ENCODE results near the gene CYLD.

Gene CYLD

DNA sequence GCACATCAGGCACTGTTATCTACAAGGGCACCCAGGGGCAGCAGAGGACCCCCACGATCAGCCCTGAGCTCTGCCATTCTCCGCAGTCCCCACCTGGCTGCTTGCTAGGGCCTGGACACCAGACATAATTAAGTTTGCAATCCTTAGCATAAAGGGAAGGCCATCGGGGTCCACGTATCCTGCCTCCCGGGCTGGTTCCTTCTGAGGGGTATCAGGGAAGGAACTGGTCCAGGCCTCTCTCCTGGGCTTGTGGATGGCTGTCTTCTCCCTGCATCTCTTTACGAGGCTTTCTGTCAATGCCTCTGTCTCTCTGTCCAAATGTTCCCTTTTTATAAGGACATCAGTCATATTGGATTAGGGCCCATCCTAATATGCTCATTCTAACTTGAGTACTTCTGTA, 77.8 kb downstream of the CYLD start:
- no peak for DNase-seq (ENCODE audit: low spot score)

- no peak for DNase-seq (ENCODE audit: low spot score)
Measured at GRCh38 chr16:50820225-50820624, 78.3 kb downstream of the CYLD start.

GRCh38 chr16:50821586-50821985, 79.7 kb downstream of the CYLD start:
- DNase-seq (ENCODE audit: low spot score) = no peak

GRCh38 chr16:50822671-50823070, 80.8 kb downstream of the CYLD start:
- DNase-seq (ENCODE audit: low spot score) = no peak

- DNase-seq (ENCODE audit: low spot score) = no peak
Measured at GRCh38 chr16:50826797-50827316, 85.0 kb downstream of the CYLD start.

DNA sequence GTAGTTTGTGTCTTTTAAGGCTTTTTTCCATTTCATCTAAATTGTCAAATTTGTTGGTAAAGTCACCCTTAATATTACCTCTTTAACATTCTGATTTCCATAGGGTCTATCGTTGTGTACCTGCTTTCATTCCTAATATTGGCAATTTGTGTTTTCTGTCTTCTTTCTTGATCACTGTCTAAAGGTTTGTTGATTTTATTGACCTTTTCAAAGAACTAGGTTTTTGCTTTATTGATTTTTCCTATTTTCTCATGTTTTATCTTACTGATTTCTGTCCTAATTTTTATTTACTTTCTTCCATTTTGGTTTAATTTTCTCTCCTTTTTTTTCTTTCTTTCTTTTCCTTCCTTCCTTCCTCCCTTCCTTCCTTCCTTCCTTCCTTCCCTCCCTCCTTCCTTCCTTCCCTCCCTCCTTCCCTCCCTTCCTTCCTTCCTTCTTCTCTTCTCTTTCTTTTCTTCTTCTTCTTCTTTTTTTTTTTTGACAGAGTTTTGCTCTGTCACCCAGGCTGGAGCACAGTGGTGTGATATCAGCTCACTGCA, 86.3 kb downstream of the CYLD start:
- DNase-seq (ENCODE audit: low spot score) = no peak

DNA sequence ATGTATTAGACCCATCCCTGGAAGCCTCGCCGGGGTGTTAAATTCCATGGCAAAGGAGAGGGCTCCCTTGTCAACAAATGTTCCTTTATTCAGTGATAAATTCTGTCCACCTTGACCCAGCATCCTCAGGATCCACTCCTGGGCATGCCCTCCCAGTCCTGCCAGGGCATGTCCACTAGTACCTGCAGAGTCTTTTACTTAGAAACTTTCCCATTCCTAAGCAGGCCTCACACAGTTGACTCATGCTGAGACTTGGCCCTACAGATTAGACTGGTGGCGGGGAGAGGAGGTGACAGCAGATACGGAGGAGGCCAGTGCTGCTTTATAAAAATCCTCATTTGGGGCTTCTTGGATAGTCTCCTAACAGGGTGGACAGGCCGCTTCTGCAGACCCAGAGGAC, 88.8 kb downstream of the CYLD start:
- DNase-seq (ENCODE audit: low spot score) = no peak

DNA sequence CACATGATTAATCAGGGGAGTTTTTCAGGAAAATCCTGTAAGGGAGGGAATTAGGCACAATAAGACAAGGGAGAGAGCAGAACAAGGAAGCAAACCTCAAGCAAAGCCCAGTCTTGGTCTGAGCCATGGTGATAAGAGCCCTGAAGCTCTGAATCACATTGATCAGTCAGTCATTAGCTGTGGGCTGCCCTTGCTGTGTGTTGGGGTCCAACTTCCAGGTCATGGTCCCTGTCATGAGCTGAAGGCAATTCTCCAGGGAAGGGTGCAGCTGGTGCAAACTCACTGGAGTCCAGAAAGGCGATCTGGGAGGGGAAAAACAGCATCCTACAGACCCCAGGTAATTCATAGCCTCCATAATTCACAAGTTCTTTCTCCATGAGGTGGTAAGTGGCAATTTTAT, 89.9 kb downstream of the CYLD start:
- no peak for DNase-seq (ENCODE audit: low spot score)

DNA sequence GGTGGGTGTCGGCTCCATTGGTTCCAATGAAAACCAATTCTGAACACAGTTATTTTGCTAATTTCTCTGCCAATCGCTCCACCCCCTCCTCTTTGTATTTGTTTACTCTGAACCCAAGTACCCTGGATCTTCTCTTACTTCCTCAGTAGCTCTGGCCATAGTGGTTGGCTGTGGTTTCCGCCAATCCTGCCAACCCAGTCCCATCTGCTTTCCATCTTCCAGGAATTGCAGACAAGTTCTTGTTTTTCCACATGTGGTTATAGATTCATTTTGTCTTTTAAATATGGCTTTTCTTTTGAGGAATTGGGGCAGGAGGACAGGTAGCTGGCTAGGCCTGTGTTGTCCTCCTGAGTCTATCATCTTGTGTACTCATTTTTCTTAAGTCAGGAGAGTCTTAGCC, 92.0 kb downstream of the CYLD start:
- no peak for DNase-seq (ENCODE audit: low spot score)

- no peak for DNase-seq (ENCODE audit: low spot score)
Measured at GRCh38 chr16:50834701-50835100, 92.8 kb downstream of the CYLD start.

DNA sequence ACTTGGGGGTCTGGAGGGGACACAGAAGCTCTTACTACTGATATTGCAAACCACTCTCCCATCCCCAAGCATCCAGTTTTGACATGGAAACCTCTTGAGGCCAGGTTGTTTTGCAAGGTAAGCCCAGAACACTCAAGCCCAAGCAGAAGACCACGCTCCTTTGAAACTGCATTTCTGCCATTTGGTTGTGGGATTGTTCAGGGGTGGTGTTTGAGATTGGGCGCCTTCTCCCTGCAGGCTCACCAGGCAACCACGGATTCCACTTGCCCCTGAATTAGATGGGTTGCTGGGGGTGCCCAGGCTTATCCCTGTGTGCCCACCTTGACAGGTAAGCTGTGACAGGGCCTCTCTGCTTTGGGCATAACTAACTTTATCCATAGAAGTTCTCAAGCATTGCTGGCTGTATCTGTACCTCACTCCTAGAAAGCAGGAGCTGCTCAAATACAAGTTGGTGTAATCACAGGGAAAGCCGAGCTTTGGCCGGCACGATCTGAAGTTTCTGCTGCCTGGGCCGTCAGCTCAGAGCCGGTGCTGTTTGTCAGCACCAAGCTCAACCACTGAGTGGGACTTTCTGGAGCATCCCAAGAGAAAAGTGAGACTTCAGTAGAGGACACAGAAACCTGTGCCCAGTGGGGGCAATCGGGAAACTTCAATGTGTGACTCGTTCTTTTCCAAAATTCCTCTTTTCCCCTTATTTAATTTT, 93.6 kb downstream of the CYLD start:
- DNase-seq (ENCODE audit: low spot score) = no peak

DNA sequence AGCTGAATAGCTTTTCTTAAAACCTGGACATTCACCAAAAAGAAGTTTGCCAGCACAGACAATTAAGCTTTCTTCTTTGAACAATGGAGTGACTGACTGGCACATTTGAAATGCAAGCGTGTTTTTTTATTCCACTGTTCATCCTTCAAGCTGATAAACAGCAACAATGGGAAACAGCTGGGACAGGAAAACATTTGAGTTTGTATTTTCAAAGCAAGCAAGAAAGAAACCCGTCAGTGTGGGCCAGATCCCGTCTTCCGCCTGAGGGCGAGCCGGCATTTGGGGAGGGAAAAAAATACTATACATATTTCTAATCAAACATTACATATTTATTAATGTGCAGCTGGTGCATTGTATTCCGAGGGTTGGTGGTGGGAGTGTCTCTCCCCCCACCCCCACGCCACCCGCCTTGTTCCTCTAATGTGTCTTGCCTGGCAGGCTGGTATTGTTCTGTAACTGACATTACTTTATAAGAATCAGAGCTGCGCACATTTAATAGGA, 94.3 kb downstream of the CYLD start:
- no peak for DNase-seq (ENCODE audit: low spot score)

- DNase-seq (ENCODE audit: low spot score) = no peak
Measured at GRCh38 chr16:50837324-50837723, 95.4 kb downstream of the CYLD start.

DNA sequence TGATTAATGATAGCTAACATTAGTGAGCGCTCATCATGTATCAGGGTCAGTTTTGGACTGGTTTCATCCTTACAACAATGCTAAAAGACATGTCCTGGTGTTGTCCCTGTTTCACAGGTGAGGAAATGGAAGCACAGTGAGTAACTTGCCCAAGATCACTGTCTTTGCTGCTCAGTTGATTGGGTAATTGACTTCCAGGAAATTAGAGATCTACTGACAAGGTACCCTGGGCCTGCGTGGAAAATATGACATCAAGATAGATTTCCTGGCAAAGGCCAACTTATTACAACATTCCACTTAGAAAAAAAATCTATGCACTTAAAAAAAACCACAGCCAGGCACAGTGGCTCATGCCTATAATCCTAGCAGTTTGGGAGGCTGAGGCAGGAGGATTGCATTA, 96.3 kb downstream of the CYLD start:
- no peak for DNase-seq (ENCODE audit: low spot score)

- DNase-seq (ENCODE audit: low spot score) = no peak
Measured at GRCh38 chr16:50838885-50839284, 97.0 kb downstream of the CYLD start.

- no peak for DNase-seq (ENCODE audit: low spot score)
Measured at GRCh38 chr16:50839356-50839755, 97.5 kb downstream of the CYLD start.

DNA sequence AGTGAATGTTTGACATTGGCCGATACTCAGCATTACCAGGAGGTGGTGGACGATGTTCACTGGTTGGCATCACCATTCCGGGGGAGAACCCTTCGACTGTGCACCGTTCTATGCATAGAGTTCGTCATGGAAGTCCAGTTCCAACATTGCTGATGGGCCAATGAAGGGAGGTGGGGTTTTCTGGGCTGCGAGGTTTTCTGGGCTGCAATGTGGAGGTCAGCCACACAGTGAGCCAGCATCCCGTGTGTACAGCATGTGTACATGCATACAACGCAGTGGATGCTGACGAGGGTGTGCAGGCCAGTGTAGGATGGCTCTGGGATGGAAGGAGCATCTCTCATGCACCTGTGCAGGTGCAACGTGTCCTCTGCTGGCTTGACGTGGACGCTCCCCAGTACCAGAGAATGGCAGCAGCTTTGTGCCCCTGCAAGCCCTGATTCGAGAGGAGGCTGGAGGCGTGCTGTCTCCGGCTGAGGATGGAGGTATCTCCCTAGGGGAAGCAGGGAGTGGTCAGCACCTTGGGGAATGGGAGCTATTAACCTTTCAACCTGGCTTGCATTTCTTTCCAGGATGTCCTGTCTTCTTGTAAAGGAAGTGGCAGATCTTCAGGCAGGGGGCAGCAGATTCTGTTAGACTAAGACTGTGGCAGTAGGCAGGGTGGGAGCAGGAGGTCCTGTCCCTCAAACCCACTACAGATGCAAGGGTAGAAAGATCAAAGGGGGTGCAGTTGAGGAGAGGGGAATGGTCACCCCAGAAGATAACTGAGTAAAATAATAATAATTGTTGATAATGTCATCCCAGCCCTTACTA, 98.2 kb downstream of the CYLD start:
- DNase-seq (ENCODE audit: low spot score) = peak; percentile 10

DNA sequence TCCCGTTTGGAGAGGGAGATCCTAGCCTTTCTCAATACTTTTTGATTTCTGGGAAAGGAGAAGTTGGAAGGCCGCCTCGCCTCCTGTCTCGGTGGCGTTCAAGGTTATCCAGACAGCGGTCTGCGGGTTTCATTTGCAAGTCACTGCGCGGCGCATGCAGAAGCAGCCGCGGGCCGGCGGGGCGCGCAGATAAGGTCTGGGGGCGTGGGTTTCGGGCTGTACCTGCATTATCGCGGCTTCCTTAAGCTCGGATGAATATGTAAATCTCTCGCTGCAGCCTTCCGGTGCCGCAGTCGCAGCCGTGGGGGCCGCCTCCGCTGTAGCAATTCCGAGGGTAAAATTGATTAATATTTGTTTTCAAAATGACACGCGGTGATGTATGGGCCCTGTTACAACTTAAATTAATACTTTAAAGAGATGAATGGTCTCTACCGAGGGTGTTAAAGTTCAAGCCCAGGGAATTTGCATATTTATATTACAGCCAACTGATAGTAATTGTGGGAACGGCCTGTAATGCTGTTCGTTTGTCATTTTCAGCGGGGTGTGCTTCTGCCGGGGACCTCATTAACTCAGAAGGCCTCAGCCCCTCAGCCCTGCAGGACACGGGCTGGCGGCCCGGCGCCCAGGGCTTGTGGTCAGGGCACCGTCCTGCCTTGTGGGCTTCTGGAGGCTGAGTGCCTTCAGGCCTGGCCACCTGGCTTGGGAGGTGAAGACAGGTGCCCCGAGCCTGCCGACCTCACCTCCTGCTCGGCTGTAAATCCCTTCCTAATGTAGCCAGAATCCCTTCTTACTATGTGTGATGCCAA, 99.4 kb downstream of the CYLD start:
- peak; percentile 46 for DNase-seq (ENCODE audit: low spot score)

DNA sequence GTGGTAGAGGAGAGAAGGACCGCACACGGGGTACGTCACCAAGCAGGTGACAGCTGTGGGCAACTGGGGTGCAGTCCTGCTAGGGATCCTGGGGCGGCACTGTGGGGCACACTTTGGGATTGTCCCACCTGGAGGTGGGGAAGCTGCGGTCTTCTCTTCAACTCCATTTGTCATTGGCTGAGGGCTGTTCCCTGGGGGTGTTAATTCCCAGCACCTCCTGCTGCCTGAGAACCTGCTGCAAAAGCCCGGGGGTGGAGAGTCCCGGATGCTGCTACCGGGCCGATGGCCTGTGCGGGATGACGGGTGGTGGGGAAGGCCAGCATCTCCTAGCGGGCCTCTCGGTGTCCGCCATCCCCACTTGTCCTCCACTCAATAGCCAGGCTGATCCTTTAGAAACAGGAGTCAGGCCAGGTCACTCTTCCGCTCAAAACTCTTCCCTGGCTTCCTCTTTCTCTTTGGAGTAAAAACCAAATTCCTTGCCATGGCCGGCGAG, 100.2 kb downstream of the CYLD start:
- DNase-seq (ENCODE audit: low spot score) = no peak

DNA sequence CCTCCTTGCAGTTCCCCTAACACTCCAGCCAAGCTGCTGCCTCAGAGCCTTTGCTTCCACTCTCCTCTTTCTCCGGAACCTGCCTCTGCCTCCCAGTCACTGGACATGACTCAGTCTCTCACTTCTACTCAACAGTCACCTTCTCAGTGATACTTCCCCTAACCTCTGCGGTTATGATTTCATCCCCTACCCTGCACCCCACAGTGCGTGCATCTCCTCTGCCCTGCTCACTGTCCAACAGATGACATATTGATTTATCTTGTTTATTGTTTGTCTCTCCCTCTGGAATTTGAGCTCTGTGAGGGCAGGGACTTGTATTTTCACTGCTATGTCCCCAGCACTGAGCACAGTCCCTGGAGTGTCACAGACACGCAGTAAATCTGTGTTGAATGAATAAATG, 100.7 kb downstream of the CYLD start:
- DNase-seq (ENCODE audit: low spot score) = no peak

DNA sequence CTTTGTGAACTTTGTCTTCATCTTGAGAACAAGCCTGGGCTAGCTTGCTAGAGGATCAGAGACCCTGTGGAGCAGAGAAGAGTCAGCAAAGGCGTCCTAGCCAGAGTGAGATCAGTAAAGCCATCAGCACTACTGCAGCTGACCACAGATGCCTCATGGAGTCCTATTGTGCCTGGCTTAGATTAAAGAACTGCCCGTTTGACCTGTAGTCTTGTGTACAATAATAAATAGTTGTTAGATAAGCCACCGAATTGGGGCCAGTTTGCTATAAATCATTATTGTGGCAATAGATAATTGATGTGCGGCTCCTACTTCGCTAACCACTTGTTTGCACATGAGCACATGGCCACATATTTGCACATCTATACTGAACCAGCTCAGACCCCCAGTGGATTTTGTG, 103.0 kb downstream of the CYLD start:
- no peak for DNase-seq (ENCODE audit: low spot score)

DNA sequence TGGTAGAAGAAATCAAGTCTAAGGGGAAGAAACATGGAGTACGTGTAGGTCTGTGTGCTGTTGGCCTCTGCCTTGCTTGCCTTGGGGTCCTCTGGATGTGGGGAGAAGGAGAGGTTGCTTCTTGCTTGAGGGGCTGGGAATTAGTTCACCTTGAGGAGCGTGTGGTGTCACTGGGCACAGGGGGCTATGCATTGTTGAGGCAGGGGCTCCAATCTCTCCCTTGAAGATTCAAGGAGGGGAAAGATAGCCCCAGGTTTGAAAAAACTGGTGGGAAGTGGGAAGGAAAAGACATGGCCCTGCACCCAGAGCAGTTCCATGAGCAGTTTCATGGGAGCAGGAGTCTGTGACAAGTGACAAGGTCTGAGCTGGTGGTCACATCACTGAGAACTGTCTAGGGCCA, 103.4 kb downstream of the CYLD start:
- DNase-seq (ENCODE audit: low spot score) = no peak
